Suppressor macrophage treated with lipopolysaccharide for 4 hours (primary cell): ENCODE measurements around the gene MYLIP.

Source experiments
- DNase-seq: peaks from one replicate; pipeline ENCODE4 v3.0.0-alpha.2; 2020

The MYLIP gene

GRCh38 chr6:16108921-16109658 lies 19.8 kb upstream of the MYLIP start:
- no peak for DNase-seq

GRCh38 chr6:16109659-16110305 lies 19.1 kb upstream of the MYLIP start:
- no peak for DNase-seq

GRCh38 chr6:16118825-16119224 lies 10.1 kb upstream of the MYLIP start:
- DNase-seq: no peak

- no peak for DNase-seq
Observed at GRCh38 chr6:16121339-16121738, 7.5 kb upstream of the MYLIP start.

- DNase-seq: no peak
Observed at GRCh38 chr6:16122197-16122596, 6.7 kb upstream of the MYLIP start.

GRCh38 chr6:16124198-16125180 lies 4.4 kb upstream of the MYLIP start:
- no peak for DNase-seq

GRCh38 chr6:16126056-16126455 lies 2.8 kb upstream of the MYLIP start:
- DNase-seq: no peak

- no peak for DNase-seq
Observed at GRCh38 chr6:16126861-16127260, 2.0 kb upstream of the MYLIP start.

GRCh38 chr6:16127471-16127870 lies 1.4 kb upstream of the MYLIP start:
- no peak for DNase-seq

GRCh38 chr6:16129623-16130401 lies 926 bp downstream of the MYLIP start:
- peak; percentile 24 for DNase-seq

- DNase-seq: no peak
Observed at GRCh38 chr6:16130437-16130891, 1.6 kb downstream of the MYLIP start.

GRCh38 chr6:16130932-16131387 lies 2.1 kb downstream of the MYLIP start:
- DNase-seq: peak; percentile 86

GRCh38 chr6:16132909-16133308 lies 4.0 kb downstream of the MYLIP start:
- no peak for DNase-seq

GRCh38 chr6:16134430-16134829 lies 5.5 kb downstream of the MYLIP start:
- no peak for DNase-seq

- no peak for DNase-seq
Observed at GRCh38 chr6:16135066-16135465, 6.2 kb downstream of the MYLIP start.

- DNase-seq: no peak
Observed at GRCh38 chr6:16136091-16136490, 7.2 kb downstream of the MYLIP start.

- DNase-seq: peak; percentile 33
Observed at GRCh38 chr6:16136621-16137450, 8.0 kb downstream of the MYLIP start.

- DNase-seq: peak; percentile 12
Observed at GRCh38 chr6:16137451-16137801, 8.5 kb downstream of the MYLIP start.

GRCh38 chr6:16139556-16139955 lies 10.7 kb downstream of the MYLIP start:
- DNase-seq: no peak

GRCh38 chr6:16140607-16141006 lies 11.7 kb downstream of the MYLIP start:
- no peak for DNase-seq

GRCh38 chr6:16141514-16141913 lies 12.6 kb downstream of the MYLIP start:
- no peak for DNase-seq

GRCh38 chr6:16145038-16145437 lies 16.2 kb downstream of the MYLIP start:
- no peak for DNase-seq
